Right cardiac atrium (tissue), 5 donors: ENCODE results near the gene DEPP1. TPM values are rescaled to one million over a fixed set of nuclear protein-coding genes. Genes with fewer than 3 reads are reported as not detected.

Experiments used
- ATAC-seq, 2 donors: fragments of 200-7000 bp; cut with Tn5 transposase; one replicate each; pipeline versions ENCODE4 v1.8.0 to v1.9.1; 2020; ENCODE audit warnings: moderate library complexity in 2 of 2, mild to moderate bottlenecking in 1 of 2
- DNase-seq, 3 donors: peaks; one replicate each; pipeline ENCODE4 v3.0.0-alpha.2; 2020
- H3K27ac ChIP-seq: one replicate; pipeline ENCODE4 v1.5.1; 2013; ENCODE audit warnings: mild to moderate bottlenecking, low read length, control low read depth, moderate library complexity
- H3K27me3 ChIP-seq: one replicate; pipeline ENCODE4 v1.6.1; 2013; ENCODE audit not compliant: control insufficient read depth, insufficient read depth
- H3K4me1 ChIP-seq: one replicate; pipeline ENCODE4 v1.6.1; 2013; ENCODE audit warnings: low read length; ENCODE audit not compliant: control insufficient read depth, insufficient read depth
- H3K4me3 ChIP-seq: one replicate; pipeline ENCODE4 v1.5.1; 2013; ENCODE audit warnings: low read length, control low read depth
- H3K9me3 ChIP-seq: one replicate; pipeline ENCODE4 v1.6.1; 2013; ENCODE audit warnings: low read length; ENCODE audit not compliant: control insufficient read depth
- WGBS: extraction: QIAGEN DNeasy Blood & Tissue Kit; methylation state at CpG from one replicate; pipeline ENCODE4 v1.1.7; 2013; 5-methylcytosine and 5-hydroxymethylcytosine counted together
- intact Hi-C, 4 donors: fragments of 100-400 bp; cut with DNase I; formaldehyde crosslinking; loops; one replicate each; pipeline versions ENCODE4 v1.11.0 to v1.14.0; 2022 to 2023
- polyA plus RNA-seq: library from polyadenylated mRNA; stranded (reverse); fragments of 200-250 nt; gene quantifications from one replicate; pipeline ENCODE4 v1.2.3, GENCODE V29; 2013
- total RNA-seq, 4 donors: library from RNA; stranded (reverse); fragmentation: NEBNext Ultra II Directional; extraction: Animal tissue kit (Norgen Biotek cat#: 25700); gene quantifications; one replicate each; pipeline ENCODE4 v1.2.1, GENCODE V29; 2021
- donor health status: healthy with polysubstance abuse.
- donor health status: DM: no; HTN: yes; CAD: no.
- donor health status: DM: no; HTN: no; CAD: no.
- donor health status: DM: no; HTN: yes; CAD: no; lungs with severe emphysema.
- donor health status: DM: yes; HTN: yes; CAD: no.

DEPP1 gene
- total and polyA plus RNA-seq, 5 donors: 18.8 to 43.8 (median 28.0) TPM

- Histone ChIP-seq H3K27me3 (no peaks in the 10 kb centered on the region), H3K4me1 (peaks cover 27% of the 10 kb centered on the region), H3K4me3 (peak overlapping the region; percentile 56), H3K9me3 (no peaks in the 10 kb centered on the region), H3K27ac (peak overlapping the region; percentile 92)
- intact Hi-C loops: no loop called here
- DNase-seq (peak in 1 of 3 donors; percentile 36), ATAC-seq (peak; percentile 53 to 75)
- 26% methylated on average over 5 of the region's 5 CpGs for WGBS
Measured at GRCh38 chr10:44958196-44958897, 20.3 kb downstream of the DEPP1 start.

GRCh38 chr10:44956717-44957706, 21.6 kb downstream of the DEPP1 start:
- 88% methylated on average over 4 of the region's 4 CpGs for WGBS
- Histone ChIP-seq H3K4me3 (no peak overlapping the region), H3K27ac (peak overlapping the region; percentile 60), H3K9me3 (no peaks in the 10 kb centered on the region), H3K27me3 (no peaks in the 10 kb centered on the region), H3K4me1 (peaks cover 21% of the 10 kb centered on the region)
- DNase-seq (no peak), ATAC-seq (no peak)
- intact Hi-C loops: no loop called here

- ATAC-seq: no peak
- no peaks in the 10 kb centered on the region for H3K27me3 ChIP-seq
- 85% methylated on average over 4 of the region's 4 CpGs for WGBS
- no peaks in the 10 kb centered on the region for H3K9me3 ChIP-seq
- no peak for DNase-seq
- H3K27ac ChIP-seq: peak overlapping the region; percentile 5
- H3K4me1 ChIP-seq: peaks cover 18% of the 10 kb centered on the region
- no peak overlapping the region for H3K4me3 ChIP-seq
- intact Hi-C loops: no loop called here
Measured at GRCh38 chr10:44956226-44956625, 22.4 kb downstream of the DEPP1 start.

GRCh38 chr10:44955413-44956070, 23.1 kb downstream of the DEPP1 start:
- H3K27ac ChIP-seq: no peak overlapping the region
- H3K4me1 ChIP-seq: peaks cover 22% of the 10 kb centered on the region
- intact Hi-C loops: no loop called here
- ATAC-seq (no peak), DNase-seq (peak in 2 of 3 donors; percentile 49 to 73)
- no peaks in the 10 kb centered on the region for H3K9me3 ChIP-seq
- H3K27me3 ChIP-seq: no peaks in the 10 kb centered on the region
- H3K4me3 ChIP-seq: no peak overlapping the region
- WGBS: 72% methylated on average over 8 of the region's 8 CpGs

GRCh38 chr10:44954962-44955361, 23.6 kb downstream of the DEPP1 start:
- intact Hi-C loops: no loop called here
- Histone ChIP-seq H3K4me1 (peaks cover 22% of the 10 kb centered on the region), H3K27me3 (no peaks in the 10 kb centered on the region), H3K27ac (no peak overlapping the region), H3K4me3 (no peak overlapping the region), H3K9me3 (no peaks in the 10 kb centered on the region)
- ATAC-seq (no peak), DNase-seq (no peak)

GRCh38 chr10:44954042-44954441, 24.6 kb downstream of the DEPP1 start:
- ATAC-seq (no peak), DNase-seq (no peak)
- intact Hi-C loops: no loop called here
- H3K4me3 ChIP-seq: no peak overlapping the region
- peaks cover 23% of the 10 kb centered on the region for H3K4me1 ChIP-seq
- no peak overlapping the region for H3K27ac ChIP-seq
- H3K9me3 ChIP-seq: no peaks in the 10 kb centered on the region
- H3K27me3 ChIP-seq: no peaks in the 10 kb centered on the region

- ATAC-seq (no peak), DNase-seq (no peak)
- H3K27me3 ChIP-seq: no peaks in the 10 kb centered on the region
- intact Hi-C loops: no loop called here
- no peak overlapping the region for H3K4me3 ChIP-seq
- H3K27ac ChIP-seq: no peak overlapping the region
- peaks cover 22% of the 10 kb centered on the region for H3K4me1 ChIP-seq
- no peaks in the 10 kb centered on the region for H3K9me3 ChIP-seq
- WGBS: 32% methylated on average over 2 of the region's 2 CpGs
Measured at GRCh38 chr10:44952779-44953231, 25.8 kb downstream of the DEPP1 start.

- peak in 1 of 3 donors; percentile 63 for DNase-seq
- H3K27me3 ChIP-seq: no peaks in the 10 kb centered on the region
- ATAC-seq: no peak
- no peak overlapping the region for H3K4me3 ChIP-seq
- no peak overlapping the region for H3K27ac ChIP-seq
- 70% methylated on average over 7 of the region's 7 CpGs for WGBS
- intact Hi-C loops: no loop called here
- no peaks in the 10 kb centered on the region for H3K9me3 ChIP-seq
- H3K4me1 ChIP-seq: peaks cover 16% of the 10 kb centered on the region
Measured at GRCh38 chr10:44951576-44952226, 26.9 kb downstream of the DEPP1 start.

GRCh38 chr10:44950326-44951225, 28.0 kb downstream of the DEPP1 start:
- H3K4me1 ChIP-seq: peaks cover 16% of the 10 kb centered on the region
- intact Hi-C loops: no loop called here
- H3K27me3 ChIP-seq: no peaks in the 10 kb centered on the region
- no peak overlapping the region for H3K27ac ChIP-seq
- WGBS: 82% methylated on average over 10 of the region's 10 CpGs
- ATAC-seq: no peak
- DNase-seq: no peak
- no peaks in the 10 kb centered on the region for H3K9me3 ChIP-seq
- H3K4me3 ChIP-seq: no peak overlapping the region

- WGBS: 63% methylated on average over 3 of the region's 3 CpGs
- intact Hi-C loops: no loop called here
- Histone ChIP-seq H3K4me3 (no peak overlapping the region), H3K27ac (no peak overlapping the region), H3K9me3 (no peaks in the 10 kb centered on the region), H3K4me1 (peaks cover 16% of the 10 kb centered on the region), H3K27me3 (no peaks in the 10 kb centered on the region)
- DNase-seq (peak in 1 of 3 donors; percentile 52), ATAC-seq (peak in 1 of 2 donors; percentile 19)
Measured at GRCh38 chr10:44949915-44950314, 28.7 kb downstream of the DEPP1 start.
